H9 (cell line): ENCODE measurements around the gene UBTF. TPM values are rescaled to one million over a fixed set of nuclear protein-coding genes. Genes with fewer than 3 reads are reported as not detected.
A peak's percentile ranks its signal among the peaks of the same experiment; 100 is the strongest.

Source experiments
- DNase-seq: peaks from one replicate; pipeline ENCODE4 v3.0.0-alpha.2; 2017
- H2AFZ ChIP-seq: one replicate; pipeline ENCODE4 v1.6.1; 2013; ENCODE audit warnings: mild to moderate bottlenecking, low read length, control low read depth, moderate library complexity
- H2AK5ac ChIP-seq: 2 replicates; pipeline ENCODE4 v1.6.1; 2013; ENCODE audit warnings: low read length, control low read depth, mixed read lengths; ENCODE audit not compliant: insufficient read length
- H2BK120ac ChIP-seq: one replicate; pipeline ENCODE4 v1.6.1; 2013; ENCODE audit warnings: low read depth, mild to moderate bottlenecking, low read length, control low read depth, inconsistent platforms; ENCODE audit not compliant: poor library complexity, severe bottlenecking
- H2BK12ac ChIP-seq: 2 replicates; pipeline ENCODE4 v1.6.1; 2013; ENCODE audit warnings: low read length, control low read depth, mixed read lengths, low read depth; ENCODE audit not compliant: insufficient read length
- H2BK15ac ChIP-seq: 2 replicates; pipeline ENCODE4 v1.6.1; 2013; ENCODE audit warnings: low read depth, low read length, control low read depth
- H2BK20ac ChIP-seq: one replicate; pipeline ENCODE4 v1.6.1; 2013; ENCODE audit warnings: low read depth, mild to moderate bottlenecking, low read length, control low read depth, inconsistent platforms; ENCODE audit not compliant: poor library complexity, severe bottlenecking
- H2BK5ac ChIP-seq: 2 replicates; pipeline ENCODE4 v1.6.1; 2013; ENCODE audit warnings: low read length, control low read depth, mixed read lengths; ENCODE audit not compliant: insufficient read length
- H3K14ac ChIP-seq: 2 replicates; pipeline ENCODE4 v1.6.1; 2013; ENCODE audit warnings: low read length, control low read depth; ENCODE audit not compliant: insufficient read depth
- H3K18ac ChIP-seq: 2 replicates; pipeline ENCODE4 v1.6.1; 2013; ENCODE audit warnings: low read depth, mild to moderate bottlenecking, mixed read lengths, low read length, control low read depth; ENCODE audit not compliant: insufficient read length
- H3K23ac ChIP-seq: 2 replicates; pipeline ENCODE4 v1.6.1; 2013; ENCODE audit warnings: low read length, control low read depth, mixed read lengths, low read depth; ENCODE audit not compliant: insufficient read length
- H3K23me2 ChIP-seq: 2 replicates; pipeline ENCODE4 v1.6.1; 2013; ENCODE audit warnings: low read depth, mild to moderate bottlenecking, mixed read lengths, low read length, control low read depth; ENCODE audit not compliant: insufficient read length, poor library complexity, severe bottlenecking
- H3K27ac ChIP-seq: 2 replicates; pipeline ENCODE4 v1.5.1; 2013; ENCODE audit warnings: low read length, control low read depth, mixed read lengths, low read depth; ENCODE audit not compliant: insufficient read length
- H3K27me3 ChIP-seq: 2 replicates; pipeline ENCODE4 v1.6.1; 2013; ENCODE audit warnings: low read length, control low read depth, inconsistent platforms; ENCODE audit not compliant: insufficient read depth
- H3K4ac ChIP-seq: 2 replicates; pipeline ENCODE4 v1.6.1; 2013; ENCODE audit warnings: low read depth, mild to moderate bottlenecking, control low read depth, inconsistent platforms, low read length, moderate library complexity
- H3K4me1 ChIP-seq: 2 replicates; pipeline ENCODE4 v1.6.1; 2013; ENCODE audit warnings: low read length, control low read depth, inconsistent platforms; ENCODE audit not compliant: insufficient read depth
- H3K4me2 ChIP-seq: 2 replicates; pipeline ENCODE4 v1.6.1; 2013; ENCODE audit warnings: low read length, control low read depth, mixed read lengths; ENCODE audit not compliant: insufficient read length, insufficient read depth
- H3K56ac ChIP-seq: 2 replicates; pipeline ENCODE4 v1.6.1; 2013; ENCODE audit warnings: low read depth, mild to moderate bottlenecking, mixed read lengths, low read length, control low read depth; ENCODE audit not compliant: insufficient read length
- H3K79me1 ChIP-seq: 2 replicates; pipeline ENCODE4 v1.6.1; 2013; ENCODE audit warnings: low read depth, mild to moderate bottlenecking, moderate library complexity, low read length, control low read depth, inconsistent platforms; ENCODE audit not compliant: insufficient read depth, poor library complexity, severe bottlenecking
- H3K79me2 ChIP-seq: 2 replicates; pipeline ENCODE4 v1.6.1; 2013; ENCODE audit warnings: low read length, control low read depth, inconsistent platforms; ENCODE audit not compliant: insufficient read depth
- H3K9ac ChIP-seq: 2 replicates; pipeline ENCODE4 v1.6.1; 2013; ENCODE audit warnings: low read length, control low read depth, mixed read lengths; ENCODE audit not compliant: insufficient read length; ENCODE audit errors: extremely low read depth
- H3K9me3 ChIP-seq: one replicate; pipeline ENCODE4 v1.6.1; 2013; ENCODE audit warnings: low read depth, low read length, inconsistent platforms; ENCODE audit not compliant: control insufficient read depth
- H3T11ph ChIP-seq: one replicate; pipeline ENCODE4 v1.6.1; 2013; ENCODE audit warnings: mild to moderate bottlenecking, low read length, control low read depth, inconsistent platforms
- H4K20me1 ChIP-seq: one replicate; pipeline ENCODE4 v1.6.1; 2013; ENCODE audit not compliant: control insufficient read depth, insufficient read length, insufficient read depth
- H4K5ac ChIP-seq: 2 replicates; pipeline ENCODE4 v1.6.1; 2013; ENCODE audit warnings: low read depth, mild to moderate bottlenecking, mixed read lengths, low read length, control low read depth; ENCODE audit not compliant: insufficient read length
- H4K8ac ChIP-seq: replicated peaks from 2 replicates; pipeline ENCODE4 v1.6.1; 2013; ENCODE audit warnings: low read length, control low read depth, mixed read lengths, low read depth; ENCODE audit not compliant: insufficient read length
- H4K91ac ChIP-seq: 2 replicates; pipeline ENCODE4 v1.6.1; 2013; ENCODE audit warnings: low read depth, mild to moderate bottlenecking, moderate library complexity, mixed read lengths, low read length, control low read depth; ENCODE audit not compliant: insufficient read length
- H3K27ac Mint-ChIP-seq, 3 experiments: 2 replicates in 2 of 3; 3 replicates in 1 of 3; pipeline ENCODE4 v1.8.0; 2020 to 2021; ENCODE audit warnings: mixed read lengths in 3 of 3, mild to moderate bottlenecking in 1 of 3, moderate library complexity in 1 of 3
- H3K27me3 Mint-ChIP-seq: 2 replicates; pipeline ENCODE4 v1.8.0; 2021; ENCODE audit warnings: low read depth, mild to moderate bottlenecking, moderate library complexity, mixed read lengths
- H3K36me3 Mint-ChIP-seq, 3 experiments: 2 replicates in 2 of 3; 3 replicates in 1 of 3; pipeline ENCODE4 v1.8.0; 2020 to 2021; ENCODE audit warnings: low read depth in 3 of 3, mixed read lengths in 3 of 3; ENCODE audit not compliant: insufficient read depth in 1 of 3
- H3K4me1 Mint-ChIP-seq, 2 experiments: 2 replicates each; pipeline ENCODE4 v1.8.0; 2020; ENCODE audit warnings: mixed read lengths in 2 of 2
- H3K4me3 Mint-ChIP-seq, 2 experiments: 2 replicates in 1 of 2; 3 replicates in 1 of 2; pipeline ENCODE4 v1.8.0; 2020 to 2021; ENCODE audit warnings: mild to moderate bottlenecking in 2 of 2, mixed read lengths in 2 of 2, moderate library complexity in 1 of 2
- H3K9me3 Mint-ChIP-seq, 2 experiments: 2 replicates in 1 of 2; 3 replicates in 1 of 2; pipeline ENCODE4 v1.8.0; 2020; ENCODE audit warnings: mild to moderate bottlenecking in 2 of 2, mixed read lengths in 2 of 2, moderate library complexity in 1 of 2
- CTCF ChIP-seq: fragments of 200-600 bp; sonication (generic); conservative IDR thresholded peaks from 3 replicates; pipeline ENCODE4 v1.8.0; 2021; ENCODE audit warnings: antibody characterized with exemption, mild to moderate bottlenecking
- WGBS: extraction: QIAGEN DNeasy Blood & Tissue Kit; methylation state at CpG from one replicate; pipeline ENCODE4 v1.1.7; 2013; ENCODE audit warnings: missing lambda C conversion rate, low lambda C conversion rate, mixed read lengths; ENCODE audit not compliant: insufficient read length; ENCODE audit errors: extremely low coverage; 5-methylcytosine and 5-hydroxymethylcytosine counted together
- total RNA-seq: library from RNA; stranded (reverse); gene quantifications from 2 replicates; pipeline ENCODE4 v1.2.1, GENCODE V29; 2021

The UBTF gene
- total RNA-seq, 1 experiment from 2014 or later: 151 TPM

GRCh38 chr17:44184212-44184810, 35.2 kb downstream of the UBTF start:
- Histone ChIP-seq H3K79me2 (peaks cover 8% of the 10 kb centered on the region; the same call in 1 of the 2 replicates), H3K9ac (no peak overlapping the region), H3K4ac (no peak overlapping the region), H2BK20ac (no peak overlapping the region), H3K79me1 (peaks cover 3% of the 10 kb centered on the region), H3K4me2 (no peak overlapping the region), H3K56ac (no peak overlapping the region), H2BK15ac (no peak overlapping the region), H4K91ac (no peak overlapping the region), H3K14ac (no peak overlapping the region), H2BK5ac (no peak overlapping the region), H4K20me1 (no peaks in the 10 kb centered on the region), H3K18ac (no peak overlapping the region), H3K27me3 (no peaks in the 10 kb centered on the region), H2BK12ac (no peak overlapping the region), H2AK5ac (no peak overlapping the region), H3K27ac (no peak overlapping the region), H3K23me2 (no peaks in the 10 kb centered on the region), H4K8ac (no peak overlapping the region), H3K23ac (no peak overlapping the region), H3T11ph (no peak overlapping the region), H2BK120ac (no peak overlapping the region), H4K5ac (no peak overlapping the region), H3K9me3 (peaks cover 6% of the 10 kb centered on the region), H3K4me1 (no peaks in the 10 kb centered on the region), H2AFZ (no peak overlapping the region)
- Mint-ChIP-seq H3K27me3 (no peaks in the 10 kb centered on the region; the same call in 1 of the 2 replicates), H3K4me1 (peaks cover 8 to 24% of the 10 kb centered on the region in 2 experiments), H3K4me3 (peak overlapping the region; percentile 40 to 99; a peak in 3 of 5 replicates), H3K9me3 (peaks cover 6 to 7% of the 10 kb centered on the region in 2 experiments), H3K27ac (no peak overlapping the region; a peak in 1 of 7 replicates), H3K36me3 (peaks cover 23 to 36% (median 26%) of the 10 kb centered on the region in 3 experiments)
- no CpG with 5 or more reads among the region's 8 CpGs for WGBS
- TF ChIP-seq CTCF: no peak
- no peak for DNase-seq
